WTC11 (cell line): ENCODE measurements around the gene LMLN.

ENCODE experiments used
- RELA ChIP-seq: sonication (generic); formaldehyde crosslinking; IDR thresholded peaks from 2 replicates; pipeline ENCODE4 v1.8.1; 2022; ENCODE audit warnings: missing genetic modification reagents, mild to moderate bottlenecking, borderline replicate concordance
- SP1 ChIP-seq: sonication (generic); formaldehyde crosslinking; conservative IDR thresholded peaks from 2 replicates; pipeline ENCODE4 v1.8.1; 2022; ENCODE audit warnings: missing genetic modification reagents
- TF ChIP-seq, protein P1 (sequence below): sonication (generic); formaldehyde crosslinking; conservative IDR thresholded peaks from 2 replicates; pipeline ENCODE4 v1.8.1; 2022; ENCODE audit warnings: mild to moderate bottlenecking, missing genetic modification reagents
- TF ChIP-seq, protein P2 (sequence below): fragments of 200-600 bp; IDR thresholded peaks from 2 replicates; pipeline ENCODE4 v1.8.0; 2022; ENCODE audit warnings: antibody characterized with exemption
- TF ChIP-seq, protein P3 (sequence below): sonication (generic); formaldehyde crosslinking; IDR thresholded peaks from 2 replicates; pipeline ENCODE4 v1.8.1; 2022; ENCODE audit warnings: missing genetic modification reagents, borderline replicate concordance

DNA sequence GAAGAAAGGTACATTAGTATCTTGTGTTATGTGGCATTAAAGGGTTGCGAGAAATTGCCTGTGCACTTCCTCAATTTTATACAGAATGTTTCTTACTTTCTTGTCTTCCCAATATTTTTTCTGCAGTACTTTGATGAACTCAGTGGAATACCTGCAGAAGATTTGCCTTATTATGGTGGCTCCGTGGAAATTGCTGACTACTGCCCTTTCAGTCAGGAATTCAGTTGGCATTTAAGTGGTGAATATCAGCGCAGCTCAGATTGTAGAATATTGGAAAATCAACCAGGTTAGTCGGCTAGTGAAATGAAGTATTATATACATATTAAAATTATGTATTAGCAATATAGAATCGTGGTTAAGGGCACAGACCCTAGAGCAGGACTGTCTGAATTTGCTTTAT, 61.3 kb downstream of the LMLN start:
- TF ChIP-seq, protein P1, sequence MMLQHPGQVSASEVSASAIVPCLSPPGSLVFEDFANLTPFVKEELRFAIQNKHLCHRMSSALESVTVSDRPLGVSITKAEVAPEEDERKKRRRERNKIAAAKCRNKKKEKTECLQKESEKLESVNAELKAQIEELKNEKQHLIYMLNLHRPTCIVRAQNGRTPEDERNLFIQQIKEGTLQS (CRISPR knock-in tag): no peak
- TF ChIP-seq, protein P2, sequence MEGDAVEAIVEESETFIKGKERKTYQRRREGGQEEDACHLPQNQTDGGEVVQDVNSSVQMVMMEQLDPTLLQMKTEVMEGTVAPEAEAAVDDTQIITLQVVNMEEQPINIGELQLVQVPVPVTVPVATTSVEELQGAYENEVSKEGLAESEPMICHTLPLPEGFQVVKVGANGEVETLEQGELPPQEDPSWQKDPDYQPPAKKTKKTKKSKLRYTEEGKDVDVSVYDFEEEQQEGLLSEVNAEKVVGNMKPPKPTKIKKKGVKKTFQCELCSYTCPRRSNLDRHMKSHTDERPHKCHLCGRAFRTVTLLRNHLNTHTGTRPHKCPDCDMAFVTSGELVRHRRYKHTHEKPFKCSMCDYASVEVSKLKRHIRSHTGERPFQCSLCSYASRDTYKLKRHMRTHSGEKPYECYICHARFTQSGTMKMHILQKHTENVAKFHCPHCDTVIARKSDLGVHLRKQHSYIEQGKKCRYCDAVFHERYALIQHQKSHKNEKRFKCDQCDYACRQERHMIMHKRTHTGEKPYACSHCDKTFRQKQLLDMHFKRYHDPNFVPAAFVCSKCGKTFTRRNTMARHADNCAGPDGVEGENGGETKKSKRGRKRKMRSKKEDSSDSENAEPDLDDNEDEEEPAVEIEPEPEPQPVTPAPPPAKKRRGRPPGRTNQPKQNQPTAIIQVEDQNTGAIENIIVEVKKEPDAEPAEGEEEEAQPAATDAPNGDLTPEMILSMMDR: no peak
- TF ChIP-seq RELA: no peak
- no peak for TF ChIP-seq SP1 (CRISPR knock-in tag)
- TF ChIP-seq, protein P3, sequence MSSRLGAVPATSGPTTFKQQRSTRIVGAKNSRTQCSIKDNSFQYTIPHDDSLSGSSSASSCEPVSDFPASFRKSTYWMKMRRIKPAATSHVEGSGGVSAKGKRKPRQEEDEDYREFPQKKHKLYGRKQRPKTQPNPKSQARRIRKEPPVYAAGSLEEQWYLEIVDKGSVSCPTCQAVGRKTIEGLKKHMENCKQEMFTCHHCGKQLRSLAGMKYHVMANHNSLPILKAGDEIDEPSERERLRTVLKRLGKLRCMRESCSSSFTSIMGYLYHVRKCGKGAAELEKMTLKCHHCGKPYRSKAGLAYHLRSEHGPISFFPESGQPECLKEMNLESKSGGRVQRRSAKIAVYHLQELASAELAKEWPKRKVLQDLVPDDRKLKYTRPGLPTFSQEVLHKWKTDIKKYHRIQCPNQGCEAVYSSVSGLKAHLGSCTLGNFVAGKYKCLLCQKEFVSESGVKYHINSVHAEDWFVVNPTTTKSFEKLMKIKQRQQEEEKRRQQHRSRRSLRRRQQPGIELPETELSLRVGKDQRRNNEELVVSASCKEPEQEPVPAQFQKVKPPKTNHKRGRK: no peak
